IMR-90 (cell line): ENCODE measurements around the gene NRG4. TPM values are rescaled to one million over a fixed set of nuclear protein-coding genes. Genes with fewer than 3 reads are reported as not detected.

Source experiments
- ATAC-seq: fragments of 200-7000 bp; cut with Tn5 transposase; 2 replicates; pipeline ENCODE4 v1.9.1; 2020; ENCODE audit warnings: low read depth, mild to moderate bottlenecking, moderate library complexity
- BruUV-seq: library from RNA; stranded (reverse); fragments of 400-500 nt; replicated peaks from 2 replicates; lab custom pipeline; 2021; lab: Mats Ljungman, UMichigan
- CTCF ChIA-PET: fragments of 300-600 bp; formaldehyde crosslinking; extraction: SDS; loops from one replicate; lab custom pipeline; 2021; ENCODE audit warnings: antibody characterized with exemption; lab: Yijun Ruan, JAX
- POLR2A ChIA-PET: fragments of 300-600 bp; sonication (Branson Sonifier 250); formaldehyde crosslinking; loops from one replicate; lab custom pipeline; 2022; ENCODE audit warnings: antibody characterized with exemption; ENCODE audit not compliant: unreplicated experiment; lab: Charles Lee
- DNase-seq: peaks from one replicate; pipeline ENCODE4 v3.0.0; 2013
- H2AFZ ChIP-seq: replicated peaks from 2 replicates; pipeline ENCODE3; 2013; ENCODE audit warnings: low read length, mild to moderate bottlenecking; ENCODE audit not compliant: poor library complexity
- H2AK5ac ChIP-seq: 2 replicates; pipeline ENCODE4 v1.6.1; 2013; ENCODE audit warnings: low read depth, low read length, inconsistent platforms
- H2AK9ac ChIP-seq: replicated peaks from 2 replicates; pipeline ENCODE3; 2013; ENCODE audit warnings: mild to moderate bottlenecking, low read depth, low read length, moderate library complexity; ENCODE audit not compliant: poor library complexity
- H2BK120ac ChIP-seq: 2 replicates; pipeline ENCODE4 v1.6.1; 2013; ENCODE audit warnings: low read depth, low read length, inconsistent platforms
- H2BK15ac ChIP-seq: 3 replicates; pipeline ENCODE4 v1.6.1; 2013; ENCODE audit warnings: low read depth, low read length, inconsistent platforms
- H2BK20ac ChIP-seq: 2 replicates; pipeline ENCODE4 v1.6.1; 2013; ENCODE audit warnings: low read depth, mild to moderate bottlenecking, inconsistent platforms, low read length, moderate library complexity
- H2BK5ac ChIP-seq: 2 replicates; pipeline ENCODE4 v1.6.1; 2013; ENCODE audit warnings: mild to moderate bottlenecking, low read depth, low read length, inconsistent platforms; ENCODE audit not compliant: poor library complexity, severe bottlenecking
- H3K14ac ChIP-seq: replicated peaks from 2 replicates; pipeline ENCODE4 v1.6.1; 2013; ENCODE audit warnings: low read depth, low read length, inconsistent platforms
- H3K18ac ChIP-seq: 2 replicates; pipeline ENCODE4 v1.6.1; 2013; ENCODE audit warnings: low read depth, low read length, control low read depth
- H3K23ac ChIP-seq: 2 replicates; pipeline ENCODE4 v1.6.1; 2013; ENCODE audit warnings: low read depth, low read length, inconsistent platforms
- H3K27ac ChIP-seq: 2 replicates; pipeline ENCODE4 v1.5.1; 2013; ENCODE audit warnings: mild to moderate bottlenecking, control low read depth, low read length; ENCODE audit not compliant: insufficient read depth
- H3K27me3 ChIP-seq: 2 replicates; pipeline ENCODE4 v1.6.1; 2013; ENCODE audit warnings: low read length; ENCODE audit not compliant: control insufficient read depth, insufficient read depth
- H3K36me3 ChIP-seq: 2 replicates; pipeline ENCODE4 v1.6.1; 2013; ENCODE audit warnings: low read length, mixed read lengths; ENCODE audit not compliant: control insufficient read depth, insufficient read depth
- H3K4ac ChIP-seq: 2 replicates; pipeline ENCODE4 v1.6.1; 2013; ENCODE audit warnings: low read depth, low read length, inconsistent platforms
- H3K4me1 ChIP-seq: 2 replicates; pipeline ENCODE4 v1.6.1; 2013; ENCODE audit warnings: low read length, mixed read lengths; ENCODE audit not compliant: control insufficient read depth, insufficient read depth
- H3K4me2 ChIP-seq: 2 replicates; pipeline ENCODE4 v1.6.1; 2013; ENCODE audit warnings: low read depth, mild to moderate bottlenecking, control low read depth, low read length, moderate library complexity
- H3K4me3 ChIP-seq: 2 replicates; pipeline ENCODE4 v1.5.1; 2013; ENCODE audit warnings: low read depth, mild to moderate bottlenecking, control low read depth, low read length, moderate library complexity; ENCODE audit not compliant: insufficient read depth
- H3K56ac ChIP-seq: 2 replicates; pipeline ENCODE4 v1.6.1; 2013; ENCODE audit warnings: low read length, inconsistent platforms; ENCODE audit not compliant: insufficient read depth; ENCODE audit errors: extremely low read depth
- H3K79me1 ChIP-seq, 2 experiments: 2 replicates each; pipeline ENCODE4 v1.6.1; 2013; ENCODE audit warnings: low read length in 2 of 2, inconsistent platforms in 1 of 2, low read depth in 1 of 2
- H3K9ac ChIP-seq: 2 replicates; pipeline ENCODE4 v1.6.1; 2013; ENCODE audit warnings: low read depth, low read length, control low read depth
- H3K9me1 ChIP-seq: 2 replicates; pipeline ENCODE4 v1.6.1; 2013; ENCODE audit warnings: low read length, inconsistent platforms; ENCODE audit not compliant: insufficient read depth
- H3K9me3 ChIP-seq: 2 replicates; pipeline ENCODE4 v1.6.1; 2013; ENCODE audit warnings: low read length; ENCODE audit not compliant: control insufficient read depth, insufficient read depth
- H4K20me1 ChIP-seq: 2 replicates; pipeline ENCODE4 v1.6.1; 2013; ENCODE audit warnings: low read length, inconsistent platforms; ENCODE audit not compliant: insufficient read depth
- H4K5ac ChIP-seq: 2 replicates; pipeline ENCODE4 v1.6.1; 2013; ENCODE audit warnings: mild to moderate bottlenecking, low read depth, low read length, control low read depth
- H4K8ac ChIP-seq, 2 experiments: 2 replicates each; pipeline ENCODE4 v1.6.1; 2013; ENCODE audit warnings: low read depth in 2 of 2, low read length in 2 of 2, control low read depth in 1 of 2, inconsistent platforms in 1 of 2
- H4K91ac ChIP-seq: 2 replicates; pipeline ENCODE4 v1.6.1; 2013; ENCODE audit warnings: low read depth, low read length, inconsistent platforms; ENCODE audit not compliant: insufficient read depth
- ELK1 ChIP-seq: fragments of 150-350 bp; IDR thresholded peaks from 2 replicates; pipeline ENCODE4 v1.6.1; 2016; ENCODE audit warnings: low read depth, mild to moderate bottlenecking, low read length, moderate library complexity, borderline replicate concordance
- FOS ChIP-seq: fragments of 150-350 bp; IDR thresholded peaks from 2 replicates; pipeline ENCODE4 v1.6.1; 2016; ENCODE audit warnings: low read depth, low read length
- WGBS, 2 experiments: methylation state at CpG; one replicate each; pipeline versions ENCODE4 v1.1.5 to v1.1.7; 2013; ENCODE audit warnings: missing lambda C conversion rate in 2 of 2; ENCODE audit not compliant: insufficient read length in 1 of 2; ENCODE audit errors: extremely low coverage in 2 of 2; 5-methylcytosine and 5-hydroxymethylcytosine counted together
- dilution Hi-C: fragments of 300-500 bp; cut with HindIII; formaldehyde crosslinking; loops from one replicate; pipeline ENCODE4 v1.14.3; 2018; ENCODE audit warnings: low sequenced_read_pairs; ENCODE audit not compliant: unreplicated experiment
- in situ Hi-C: fragments of 300-500 bp; cut with MboI; formaldehyde crosslinking; loops from 3 replicates; pipeline ENCODE4 v1.14.3; 2019; ENCODE audit warnings: low sequenced_read_pairs, inconsistent platforms, mixed read lengths
- intact Hi-C: fragments of 100-400 bp; cut with micrococcal nuclease; formaldehyde crosslinking; loops from 2 replicates; pipeline ENCODE4 v1.10.0; 2022
- polyA plus RNA-seq, 3 experiments: library from polyadenylated mRNA; depleted of rRNA; stranded (reverse); fragments of >200 nt; gene quantifications; 2 replicates each; pipeline ENCODE4 v1.2.3, GENCODE V29; 2012; ENCODE audit warnings: low replicate concordance in 1 of 3
- total RNA-seq: library from RNA; depleted of rRNA; stranded (reverse); fragments of >200 nt; gene quantifications from 2 replicates; pipeline ENCODE4 v1.2.3, GENCODE V29; 2012

Gene NRG4
- total and polyA plus RNA-seq, 2 of the 4 experiments (the other 2 are of a cell fraction), result not detected

GRCh38 chr15:75943713-75944215 lies 68.5 kb downstream of the NRG4 start:
- Histone ChIP-seq H3K27ac (no peak overlapping the region), H4K8ac (no peak overlapping the region), H3K9me3 (no peaks in the 10 kb centered on the region), H2BK5ac (no peak overlapping the region), H2AK9ac (no peak overlapping the region), H3K36me3 (no peaks in the 10 kb centered on the region), H2AFZ (no peak overlapping the region), H3K4me1 (peaks cover 3% of the 10 kb centered on the region; the same call in 1 of the 2 replicates), H3K4me2 (no peak overlapping the region), H2BK15ac (no peak overlapping the region), H2AK5ac (no peak overlapping the region), H3K23ac (no peak overlapping the region), H3K27me3 (no peaks in the 10 kb centered on the region), H3K9me1 (peaks cover 6% of the 10 kb centered on the region), H2BK120ac (no peak overlapping the region), H4K20me1 (no peaks in the 10 kb centered on the region), H2BK20ac (no peak overlapping the region), H3K79me1 (no peaks in the 10 kb centered on the region), H3K4ac (no peak overlapping the region), H3K9ac (no peak overlapping the region), H3K14ac (no peak overlapping the region), H3K18ac (no peak overlapping the region), H4K5ac (no peak overlapping the region), H3K4me3 (no peak overlapping the region), H3K56ac (no peak overlapping the region), H4K91ac (no peak overlapping the region)
- ChIA-PET CTCF (interaction anchor here (1.0 kb wide), 1 partner anchor 9 kb away, joined by 3 read pairs; no protein-coding TSS in a partner anchor), POLR2A (no interaction called here)
- DNase-seq (peak; percentile 42), ATAC-seq (peak; percentile 8; the same call in 1 of the 2 replicates)
- WGBS, 2 experiments, result no CpG with 5 or more reads among the region's 1 CpG
- TF ChIP-seq ELK1 (no peak), FOS (0 out of 2 replicates have a peak, but pooled peaks have one; percentile 5)
- intact Hi-C loops (loop anchor here (10.0 kb wide), 1 partner anchor 191 kb away; no protein-coding TSS in a partner anchor), in situ Hi-C loops (no loop called here), dilution Hi-C loops (no loop called here)
- BruUV-seq, result no TSS peak
